HepG2 (cell line): Measurements from ENCODE around the gene PPAT. TPM values are rescaled to one million over a fixed set of nuclear protein-coding genes. Genes with fewer than 3 reads are reported as not detected.

Source experiments
- ATAC-seq: fragments of 200-7000 bp; cut with Tn5 transposase; 3 replicates; pipeline ENCODE4 v1.9.1; 2020; ENCODE audit warnings: mild to moderate bottlenecking, moderate library complexity
- BruUV-seq: library from RNA; stranded (reverse); fragments of 400-500 nt; replicated peaks from 2 replicates; lab custom pipeline; 2021; lab: Mats Ljungman, UMichigan
- CTCF ChIA-PET: fragments of 300-600 bp; formaldehyde crosslinking; extraction: SDS; loops from one replicate; lab custom pipeline; 2021; ENCODE audit warnings: low total read pairs, inconsistent platforms, low intra/inter-chr PET ratio; lab: Yijun Ruan, JAX
- POLR2A ChIA-PET: fragments of 350-600 bp; sonication (Branson Sonifier 250); formaldehyde crosslinking; loops from one replicate; lab custom pipeline; 2020; ENCODE audit warnings: antibody characterized with exemption, inconsistent platforms; lab: Yijun Ruan, JAX
- DNase-seq: peaks from one replicate; pipeline ENCODE4 v3.0.0-alpha.2; 2015; ENCODE audit warnings: low spot score
- FAIRE-seq: peaks from 3 replicates; lab custom pipeline; 2011; peaks lifted over from hg19 to GRCh38; lab: Jason Lieb, UNC
- H2AFZ ChIP-seq: one replicate; pipeline ENCODE4 v1.6.1; 2011; ENCODE audit warnings: low read length, inconsistent platforms
- H3K27ac ChIP-seq: fragments of 300-600 bp; 3 replicates; pipeline ENCODE4 v1.8.0; 2011; ENCODE audit warnings: mixed run types, mild to moderate bottlenecking, mixed read lengths, low read length, inconsistent platforms; ENCODE audit not compliant: insufficient read depth; ENCODE audit errors: extremely low read length
- H3K27me3 ChIP-seq, 2 experiments: fragments of 200-600 bp in 1 of 2; 2 replicates in 1 of 2; 3 replicates in 1 of 2; pipeline versions ENCODE4 v1.6.0 to v1.8.0; 2011; ENCODE audit warnings: low read length in 2 of 2, mild to moderate bottlenecking in 2 of 2, moderate library complexity in 2 of 2, inconsistent platforms in 1 of 2; ENCODE audit not compliant: insufficient read depth in 2 of 2, control insufficient read depth in 1 of 2
- H3K36me3 ChIP-seq, 2 experiments: fragments of 200-600 bp in 1 of 2; replicated peaks in 1 of 2; 2 replicates in 1 of 2; 3 replicates in 1 of 2; pipeline versions ENCODE4 v1.5.1 to v1.8.0; 2011; ENCODE audit warnings: low read length in 2 of 2, inconsistent platforms in 1 of 2; ENCODE audit not compliant: insufficient read depth in 2 of 2, control insufficient read depth in 1 of 2
- H3K4me1 ChIP-seq: 2 replicates; pipeline ENCODE4 v1.5.1; 2012; ENCODE audit warnings: low read length, inconsistent platforms; ENCODE audit not compliant: insufficient read depth
- H3K4me2 ChIP-seq: 2 replicates; pipeline ENCODE4 v1.6.0; 2011; ENCODE audit warnings: low read depth, low read length, inconsistent platforms
- H3K4me3 ChIP-seq, 3 experiments: fragments of 200-600 bp in 1 of 3; sonication (generic), shearing (Covaris generic) in 1 of 3; replicated peaks in 1 of 3; 2 replicates each; pipeline ENCODE4 v1.5.1; 2011 to 2016; ENCODE audit warnings: low read length in 3 of 3, inconsistent platforms in 2 of 3, low read depth in 2 of 3, mild to moderate bottlenecking in 2 of 3, control low read depth in 1 of 3, mixed read lengths in 1 of 3; ENCODE audit not compliant: insufficient read depth in 1 of 3
- H3K79me2 ChIP-seq: one replicate; pipeline ENCODE4 v1.6.1; 2011; ENCODE audit warnings: low read length, inconsistent platforms; ENCODE audit not compliant: insufficient read depth
- H3K9ac ChIP-seq: 2 replicates; pipeline ENCODE4 v1.6.0; 2011; ENCODE audit warnings: mild to moderate bottlenecking, low read depth, low read length, inconsistent platforms; ENCODE audit not compliant: insufficient read depth
- H3K9me3 ChIP-seq: 2 replicates; pipeline ENCODE4 v1.5.1; 2012; ENCODE audit warnings: mild to moderate bottlenecking, low read length
- H4K20me1 ChIP-seq: 2 replicates; pipeline ENCODE4 v1.6.0; 2011; ENCODE audit warnings: inconsistent platforms, mild to moderate bottlenecking, low read length, moderate library complexity; ENCODE audit not compliant: insufficient read depth
- BCL6 ChIP-seq: IDR thresholded peaks from 2 replicates; pipeline ENCODE4 v1.6.1; 2016; ENCODE audit warnings: missing genetic modification reagents, missing compliant biosample characterization
- CBX5 ChIP-seq: sonication (generic); formaldehyde crosslinking; IDR thresholded peaks from 2 replicates; pipeline ENCODE4 v1.4.0; 2020; ENCODE audit warnings: missing genetic modification reagents, borderline replicate concordance
- CTCF ChIP-seq: sonication (generic); formaldehyde crosslinking; IDR thresholded peaks from 2 replicates; pipeline ENCODE4 v1.5.0; 2020; ENCODE audit warnings: mild to moderate bottlenecking, missing genetic modification reagents, moderate library complexity
- EEA1 ChIP-seq: sonication (generic); formaldehyde crosslinking; IDR thresholded peaks from 2 replicates; pipeline ENCODE4 v1.5.1; 2020; ENCODE audit warnings: mild to moderate bottlenecking, missing genetic modification reagents, borderline replicate concordance
- JARID2 ChIP-seq: sonication (generic); formaldehyde crosslinking; IDR thresholded peaks from 2 replicates; pipeline ENCODE4 v1.8.1; 2023; ENCODE audit warnings: missing genetic modification reagents, inconsistent platforms; ENCODE audit not compliant: insufficient replicate concordance
- PREB ChIP-seq: sonication (generic); formaldehyde crosslinking; IDR thresholded peaks from 2 replicates; pipeline ENCODE4 v1.4.0; 2020; ENCODE audit warnings: missing genetic modification reagents
- TBL1XR1 ChIP-seq: fragments of 150-350 bp; IDR thresholded peaks from 2 replicates; pipeline ENCODE4 v1.6.1; 2014; ENCODE audit warnings: borderline replicate concordance, low read length; ENCODE audit not compliant: partially characterized antibody
- ZNF160 ChIP-seq: sonication (generic); formaldehyde crosslinking; IDR thresholded peaks from 2 replicates; pipeline ENCODE4 v1.8.0; 2022; ENCODE audit warnings: mild to moderate bottlenecking, inconsistent platforms, missing genetic modification reagents
- ZNF224 ChIP-seq: sonication (generic); formaldehyde crosslinking; IDR thresholded peaks from 2 replicates; pipeline ENCODE4 v1.5.0; 2020; ENCODE audit warnings: mild to moderate bottlenecking, missing genetic modification reagents
- ZNF350 ChIP-seq: sonication (generic); formaldehyde crosslinking; IDR thresholded peaks from 2 replicates; pipeline ENCODE4 v1.4.0; 2020; ENCODE audit warnings: mild to moderate bottlenecking, low read depth, missing genetic modification reagents, borderline replicate concordance
- ZNF576 ChIP-seq: sonication (generic); formaldehyde crosslinking; IDR thresholded peaks from 2 replicates; pipeline ENCODE4 v1.4.0; 2020; ENCODE audit warnings: mild to moderate bottlenecking, missing genetic modification reagents
- WGBS: methylation state at CpG from one replicate; pipeline ENCODE4 v1.1.6; 2017; ENCODE audit warnings: low lambda C conversion rate; 5-methylcytosine and 5-hydroxymethylcytosine counted together
- in situ Hi-C: cut with HindIII; loops from 2 replicates; pipeline ENCODE4 v1.10.0; 2017; ENCODE audit warnings: low pct_unique_long_range_greater_than_20kb; ENCODE audit not compliant: extremely low pct_ligation_motif_present
- intact Hi-C: fragments of 100-400 bp; cut with micrococcal nuclease; formaldehyde crosslinking; loops from one replicate; pipeline ENCODE4 v1.10.0; 2022; ENCODE audit not compliant: unreplicated experiment
- polyA plus RNA-seq, 8 experiments: library from polyadenylated mRNA; depleted of rRNA in 3 of 8; stranded (reverse) in 7 of 8; unstranded in 1 of 8; fragments of >200 nt; fragmentation: Illumina TruSeq in 4 of 8; extraction: Trizol in 4 of 8; gene quantifications; 2 replicates each; pipeline versions ENCODE4 v1.2.1 to v1.2.3, GENCODE V29; 2011 to 2016; ENCODE audit warnings: low read depth in 4 of 8, missing spikeins in 1 of 8, mixed read lengths in 1 of 8; ENCODE audit not compliant: insufficient read depth in 1 of 8
- total RNA-seq, 5 experiments: library from RNA; depleted of rRNA; stranded (reverse); fragments of >200 nt; fragmentation: Illumina TruSeq; extraction: Trizol; gene quantifications; 2 replicates each; pipeline ENCODE4 v1.2.3, GENCODE V29; 2016; ENCODE audit warnings: low read depth in 1 of 5
- TF ChIP-seq, protein P1 (sequence below): sonication (generic); formaldehyde crosslinking; IDR thresholded peaks from 2 replicates; pipeline ENCODE4 v1.8.1; 2023; ENCODE audit warnings: missing genetic modification reagents, mild to moderate bottlenecking, borderline replicate concordance

Gene PPAT
- total and polyA plus RNA-seq, 2 of the 13 experiments (the other 11 are each of a cell fraction or from before 2014, with no cell fraction given), result 16.9 to 62.6 TPM

GRCh38 chr4:56400560-56400959 lies 34.9 kb downstream of the PPAT start:
- POLR2A ChIA-PET, result interaction anchor here (1.0 kb wide), 1 partner anchor 14 kb away, joined by 3 read pairs; no protein-coding TSS in a partner anchor

More at GRCh38 chr4:56400560-56400959, 34.9 kb downstream of the PPAT start:
- H3K4me3 ChIP-seq, result no peak overlapping the region
- H3K9me3 ChIP-seq, result no peaks in the 10 kb centered on the region
- DNase-seq (no peak), FAIRE-seq (no peak), ATAC-seq (no peak)
- no peaks in the 10 kb centered on the region for H3K79me2 ChIP-seq
- CTCF ChIA-PET, result no interaction called here
- WGBS, result 95% methylated on average over 6 of the region's 6 CpGs
- H3K4me2 ChIP-seq, result no peak overlapping the region
- H2AFZ ChIP-seq, result no peak overlapping the region
- BruUV-seq, result no TSS peak
- H3K27me3 ChIP-seq, result no peaks in the 10 kb centered on the region
- no peak overlapping the region for H3K9ac ChIP-seq
- TF ChIP-seq ZNF576 (CRISPR knock-in tag) (no peak), BCL6 (no peak), CTCF (CRISPR knock-in tag) (no peak), ZNF224 (CRISPR knock-in tag) (no peak), CBX5 (CRISPR knock-in tag) (no peak), EEA1 (CRISPR knock-in tag) (no peak), JARID2 (CRISPR knock-in tag) (no peak), PREB (CRISPR knock-in tag) (no peak), ZNF350 (no peak), TBL1XR1 (no peak), ZNF160 (no peak)
- TF ChIP-seq, protein P1, sequence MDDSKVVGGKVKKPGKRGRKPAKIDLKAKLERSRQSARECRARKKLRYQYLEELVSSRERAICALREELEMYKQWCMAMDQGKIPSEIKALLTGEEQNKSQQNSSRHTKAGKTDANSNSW (CRISPR knock-in tag), result no peak
- peaks cover 11 to 67% of the 10 kb centered on the region in 2 experiments for H3K36me3 ChIP-seq
- no peaks in the 10 kb centered on the region for H3K4me1 ChIP-seq
- in situ Hi-C loops (no loop called here), intact Hi-C loops (no loop called here)
- H3K27ac ChIP-seq, result no peak overlapping the region
- no peaks in the 10 kb centered on the region for H4K20me1 ChIP-seq
